ENCODE measurements around the gene LTBP2.

LTBP2 gene

GRCh38 chr14:74522740-74523139, 89.3 kb downstream of the LTBP2 start:
- DNase-seq = no peak

DNA sequence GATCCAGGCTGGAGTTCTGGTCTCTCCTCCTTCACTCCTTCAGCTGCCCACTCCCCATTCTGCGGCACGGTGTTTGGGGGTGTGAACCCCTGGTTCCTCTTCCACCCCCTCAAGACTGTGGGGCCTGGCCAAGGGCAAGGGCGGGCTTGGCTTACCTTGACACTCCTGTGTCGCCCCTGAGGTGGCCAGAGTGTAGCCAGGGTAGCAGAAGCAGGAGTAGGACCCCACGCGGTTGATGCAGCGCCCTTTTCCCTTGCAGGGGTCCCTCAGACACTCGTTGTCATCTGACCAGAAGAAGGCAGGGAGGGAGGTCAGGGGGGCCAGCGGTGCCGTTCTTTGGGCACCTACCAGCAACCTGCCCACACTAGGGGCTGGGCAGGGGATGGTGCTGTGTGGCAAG, 90.3 kb downstream of the LTBP2 start:
- DNase-seq = no peak

- DNase-seq = no peak
Measured at GRCh38 chr14:74519316-74520074, 92.5 kb downstream of the LTBP2 start.

DNA sequence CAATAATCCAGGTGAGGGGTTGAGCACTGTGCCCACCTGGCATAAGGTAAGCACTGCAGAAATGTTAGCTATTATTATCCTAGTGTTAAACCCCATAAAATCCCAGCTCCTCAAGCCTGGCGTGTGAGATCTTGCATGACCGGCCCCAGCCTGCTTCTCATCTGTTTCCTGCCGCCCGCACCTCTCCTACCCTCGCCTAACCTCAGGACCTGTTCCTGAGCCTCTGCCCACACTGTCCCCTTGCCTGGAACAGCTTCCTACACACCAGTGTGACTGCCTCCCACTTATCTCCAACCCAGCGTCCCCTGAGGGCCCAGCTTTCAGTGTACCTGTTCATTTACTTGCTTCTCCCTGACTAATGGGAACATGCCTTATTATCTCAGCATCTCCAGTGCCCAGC, 93.8 kb downstream of the LTBP2 start:
- DNase-seq = no peak

- no peak for DNase-seq
Measured at GRCh38 chr14:74517731-74518130, 94.3 kb downstream of the LTBP2 start.

GRCh38 chr14:74516451-74517160, 95.4 kb downstream of the LTBP2 start:
- no peak for DNase-seq

GRCh38 chr14:74515891-74516412, 96.1 kb downstream of the LTBP2 start:
- no peak for DNase-seq

DNA sequence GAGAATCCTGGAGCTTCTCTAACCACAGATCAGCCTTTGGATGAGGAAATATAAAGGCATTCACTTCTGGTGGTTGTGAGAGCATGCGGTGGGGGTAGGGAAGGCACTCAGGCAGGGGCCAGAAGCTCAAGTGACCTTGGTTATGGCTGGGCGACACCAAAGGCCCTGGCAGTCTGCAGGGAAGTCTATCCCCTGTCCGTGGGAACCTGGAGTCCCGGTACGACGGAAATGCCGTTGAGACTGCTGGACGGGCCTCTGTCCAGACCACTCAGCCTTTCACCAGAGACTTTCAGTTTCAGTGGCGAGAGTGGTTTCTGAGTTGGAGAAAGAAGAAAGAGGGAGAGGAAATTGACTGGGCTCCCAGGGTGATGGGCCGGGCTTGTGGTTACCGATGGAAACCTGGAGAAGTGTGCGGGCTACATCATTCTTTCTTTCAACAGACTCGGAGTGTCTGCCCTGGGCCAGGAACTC, 97.5 kb downstream of the LTBP2 start:
- DNase-seq = peak; percentile 56 to 72 (median 71)

GRCh38 chr14:74511966-74512830, 99.8 kb downstream of the LTBP2 start:
- DNase-seq = peak in 2 of 3 donors; percentile 34 to 39

DNA sequence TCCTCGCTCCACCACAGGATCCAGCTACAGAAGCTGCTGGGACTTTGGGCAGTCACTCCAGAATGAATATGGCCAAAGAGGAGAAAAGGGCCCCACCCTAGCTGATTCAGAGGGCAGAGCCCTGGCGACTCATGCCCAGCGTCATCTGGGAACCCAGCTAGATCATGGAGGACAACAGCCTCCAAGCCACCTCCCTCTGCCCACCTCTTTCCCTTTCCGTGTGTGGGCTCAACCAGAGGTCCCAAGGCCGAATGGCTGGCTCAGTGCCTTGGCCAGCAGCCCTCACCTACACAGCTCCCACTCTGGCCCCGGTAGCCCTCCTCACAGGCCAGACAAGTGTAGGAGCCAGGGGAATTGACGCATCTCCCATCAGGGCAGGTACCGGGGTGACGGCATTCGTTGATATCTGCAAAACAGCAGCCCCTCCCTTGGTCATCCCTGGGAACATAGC, 101.1 kb downstream of the LTBP2 start:
- DNase-seq = peak; percentile 69 to 72 (median 70)

GRCh38 chr14:74510223-74510931, 101.7 kb downstream of the LTBP2 start:
- DNase-seq = peak in 2 of 3 donors; percentile 28 to 40

- DNase-seq = no peak
Measured at GRCh38 chr14:74509587-74510222, 102.3 kb downstream of the LTBP2 start.

DNA sequence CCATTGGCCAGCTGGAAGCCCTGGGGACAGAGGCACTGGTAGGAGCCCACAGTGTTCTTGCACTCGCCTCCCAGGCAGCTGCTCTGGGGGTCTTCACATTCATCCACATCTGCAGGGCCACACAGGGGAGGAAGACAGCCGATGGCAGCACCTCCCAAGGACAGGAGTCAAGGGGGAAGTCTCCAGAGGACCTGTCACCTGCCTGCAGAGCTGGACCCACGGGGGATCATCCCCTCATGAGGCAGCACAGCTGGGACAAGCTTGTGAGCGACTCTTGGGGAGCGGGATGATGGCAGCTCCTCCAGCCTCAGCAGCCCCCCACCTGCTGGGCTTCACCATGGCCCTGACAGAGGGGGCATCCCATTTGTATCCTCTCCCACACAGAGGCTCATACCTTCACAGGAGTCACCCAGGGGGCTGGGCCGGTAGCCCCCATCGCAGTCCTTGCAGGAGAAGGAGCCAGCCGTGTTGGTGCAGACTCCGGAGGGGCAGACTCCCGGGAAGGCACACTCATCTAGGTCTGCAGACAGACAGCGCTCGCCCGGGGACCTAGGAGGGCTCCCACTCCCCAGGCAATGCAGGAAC, 103.1 kb downstream of the LTBP2 start:
- DNase-seq = no peak

DNA sequence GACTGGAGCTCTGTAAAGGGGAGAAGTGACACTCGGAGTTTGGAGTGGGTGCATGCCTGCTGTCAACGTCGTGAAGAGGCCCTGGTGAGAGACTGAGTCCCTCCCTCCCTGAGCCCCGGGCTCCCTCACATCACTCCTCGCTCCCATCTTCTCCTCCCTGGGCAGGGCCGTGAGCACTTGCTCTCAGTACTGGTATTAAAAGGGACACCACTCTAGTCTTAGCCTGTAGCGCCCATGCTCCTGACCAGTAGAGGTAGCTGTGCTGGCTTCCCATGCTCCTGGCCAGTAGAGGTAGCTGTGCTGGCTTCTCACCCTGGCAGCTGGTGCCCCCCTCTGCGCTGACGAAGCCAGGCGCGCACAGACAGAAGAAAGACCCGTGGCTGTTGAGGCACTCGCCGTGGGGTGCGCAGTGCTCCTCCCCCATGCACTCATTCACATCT, 103.7 kb downstream of the LTBP2 start:
- DNase-seq = no peak

- DNase-seq = no peak
Measured at GRCh38 chr14:74507840-74508239, 104.2 kb downstream of the LTBP2 start.

- DNase-seq = no peak
Measured at GRCh38 chr14:74507085-74507484, 105.0 kb downstream of the LTBP2 start.

GRCh38 chr14:74506411-74506851, 105.6 kb downstream of the LTBP2 start:
- no peak for DNase-seq

- DNase-seq = no peak
Measured at GRCh38 chr14:74505831-74506230, 106.2 kb downstream of the LTBP2 start.

DNA sequence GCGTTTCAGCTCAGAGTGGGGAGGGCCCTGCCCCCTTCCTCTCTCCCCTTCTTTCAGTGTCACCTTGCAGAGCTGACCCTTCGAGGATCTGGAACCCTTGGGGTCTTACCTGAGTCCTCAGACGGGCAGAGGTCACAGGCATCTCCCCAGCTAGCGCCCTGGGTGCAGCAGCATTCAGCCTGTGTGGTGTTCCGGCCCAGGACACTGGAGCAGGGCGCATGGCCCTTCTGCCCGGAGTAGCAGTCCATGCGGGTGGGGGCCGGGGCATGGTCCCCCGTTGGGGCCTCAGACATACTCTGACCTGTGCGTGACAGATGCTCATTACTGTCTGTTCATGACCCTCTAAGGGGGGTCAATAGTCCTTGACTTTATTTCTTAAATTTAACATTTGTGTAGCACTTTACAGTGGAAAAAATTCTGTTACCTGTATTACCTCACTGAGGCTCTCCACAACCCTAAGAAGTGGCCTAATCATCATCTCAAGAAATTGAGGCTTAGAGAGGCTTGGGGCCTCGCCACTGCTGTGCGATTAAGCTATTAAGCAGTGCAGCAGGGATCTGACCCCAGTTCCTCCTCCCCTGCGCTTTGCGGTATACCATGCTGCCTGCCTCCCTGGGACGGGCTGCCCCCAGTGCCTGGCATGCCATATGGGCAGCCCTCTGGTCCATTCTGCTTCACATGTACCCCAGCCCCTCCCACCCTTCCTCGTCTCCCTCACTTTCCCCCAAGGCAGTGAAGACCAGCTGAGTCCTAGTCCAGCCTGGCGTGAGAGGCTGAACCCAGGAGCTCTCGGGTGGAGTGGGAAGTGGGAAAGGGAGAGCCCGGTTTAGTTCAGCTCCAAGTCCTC, 106.9 kb downstream of the LTBP2 start:
- DNase-seq = no peak

DNA sequence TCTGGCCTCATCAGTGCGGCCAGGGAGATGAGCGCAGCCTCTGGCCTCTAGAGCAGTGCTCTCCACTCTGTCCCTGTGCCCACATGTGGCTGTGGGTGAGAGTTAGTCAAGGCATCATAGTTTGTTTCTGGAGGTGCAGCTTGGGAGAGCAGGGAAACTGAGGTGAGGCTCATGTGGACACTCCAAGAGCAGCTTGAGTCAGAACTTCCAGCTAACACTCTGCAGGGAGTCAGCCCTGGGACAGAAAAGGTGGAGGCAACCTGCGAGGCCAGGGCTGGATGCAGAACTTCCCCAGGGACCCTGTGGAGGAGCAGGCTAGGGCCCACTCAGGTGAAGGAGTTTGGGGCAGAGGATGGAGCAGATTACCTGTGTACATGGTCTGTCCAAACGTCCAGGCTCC, 107.6 kb downstream of the LTBP2 start:
- no peak for DNase-seq
